Mammary epithelial cell (primary cell): ENCODE results near the gene ING3.

Experiments
- EZH2 ChIP-seq: IDR thresholded peaks from 2 replicates; pipeline ENCODE4 v1.6.1; 2012; ENCODE audit warnings: low read length, inconsistent platforms, borderline replicate concordance
- TF ChIP-seq, protein P1 (sequence below), 2 donors: IDR thresholded peaks in 1 of 2; conservative IDR thresholded peaks in 1 of 2; 2 replicates each; pipeline ENCODE4 v1.5.1; 2011 to 2012; ENCODE audit warnings: inconsistent platforms in 2 of 2, low read length in 2 of 2, mild to moderate bottlenecking in 2 of 2, control low read depth in 1 of 2, low read depth in 1 of 2; ENCODE audit not compliant: insufficient read depth in 1 of 2; ENCODE audit errors: extremely low read depth in 1 of 2

DNA sequence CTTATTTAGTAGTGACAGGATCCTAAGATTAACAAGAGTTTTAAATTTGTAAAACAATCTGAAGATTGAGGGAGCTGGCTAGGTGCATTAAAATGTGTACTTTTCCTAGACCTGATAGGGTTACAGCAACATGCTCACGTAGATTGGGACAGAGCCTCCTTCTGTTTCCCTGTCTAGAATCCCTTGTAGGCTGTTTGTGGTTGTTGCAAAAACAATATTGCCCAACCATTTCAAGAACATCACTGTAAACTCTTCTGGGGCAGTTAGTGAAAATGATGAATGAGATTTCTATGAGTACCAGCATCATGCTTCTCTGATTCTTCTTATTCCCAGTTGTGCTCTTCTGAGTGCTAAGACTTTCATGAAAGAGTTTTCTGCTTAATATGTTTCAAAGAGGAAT lies 23.3 kb downstream of the ING3 start:
- TF ChIP-seq, protein P1, sequence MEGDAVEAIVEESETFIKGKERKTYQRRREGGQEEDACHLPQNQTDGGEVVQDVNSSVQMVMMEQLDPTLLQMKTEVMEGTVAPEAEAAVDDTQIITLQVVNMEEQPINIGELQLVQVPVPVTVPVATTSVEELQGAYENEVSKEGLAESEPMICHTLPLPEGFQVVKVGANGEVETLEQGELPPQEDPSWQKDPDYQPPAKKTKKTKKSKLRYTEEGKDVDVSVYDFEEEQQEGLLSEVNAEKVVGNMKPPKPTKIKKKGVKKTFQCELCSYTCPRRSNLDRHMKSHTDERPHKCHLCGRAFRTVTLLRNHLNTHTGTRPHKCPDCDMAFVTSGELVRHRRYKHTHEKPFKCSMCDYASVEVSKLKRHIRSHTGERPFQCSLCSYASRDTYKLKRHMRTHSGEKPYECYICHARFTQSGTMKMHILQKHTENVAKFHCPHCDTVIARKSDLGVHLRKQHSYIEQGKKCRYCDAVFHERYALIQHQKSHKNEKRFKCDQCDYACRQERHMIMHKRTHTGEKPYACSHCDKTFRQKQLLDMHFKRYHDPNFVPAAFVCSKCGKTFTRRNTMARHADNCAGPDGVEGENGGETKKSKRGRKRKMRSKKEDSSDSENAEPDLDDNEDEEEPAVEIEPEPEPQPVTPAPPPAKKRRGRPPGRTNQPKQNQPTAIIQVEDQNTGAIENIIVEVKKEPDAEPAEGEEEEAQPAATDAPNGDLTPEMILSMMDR (conservative IDR thresholded peaks at IDR 0.05 in 1 of 2, IDR thresholded peaks at IDR 0.05 in 1 of 2; ENCODE audit: extremely low read depth in 1 of 2, insufficient read depth in 1 of 2, low read depth in 1 of 2, low read length in 2 of 2), result no peak
- no peak for TF ChIP-seq EZH2
